GM18868 (cell line): Measurements from ENCODE around the gene MORC3.
"Not testable (repeated sequence)": the region's sequence is repeated elsewhere in the genome, so short reads cannot be mapped to it uniquely, and the experiment has no call there.

Experiments
- ATAC-seq: cut with Tn5 transposase; IDR thresholded peaks from one replicate; pipeline ENCODE4 v1.9.1; 2021; ENCODE audit warnings: mild to moderate bottlenecking, moderate library complexity; ENCODE audit not compliant: unreplicated experiment

Gene MORC3

GRCh38 chr21:36323032-36323431, 3.0 kb downstream of the MORC3 start:
- ATAC-seq: no peak

- no peak for ATAC-seq
Observed at GRCh38 chr21:36325373-36326010, 5.5 kb downstream of the MORC3 start.

- peak; percentile 66 for ATAC-seq
Observed at GRCh38 chr21:36330904-36331303, 10.9 kb downstream of the MORC3 start.

- ATAC-seq: no peak
Observed at GRCh38 chr21:36337099-36337509, 17.1 kb downstream of the MORC3 start.

- ATAC-seq: no peak
Observed at GRCh38 chr21:36338975-36339374, 19.0 kb downstream of the MORC3 start.

GRCh38 chr21:36342581-36342980, 22.6 kb downstream of the MORC3 start:
- ATAC-seq: not testable (repeated sequence)

GRCh38 chr21:36344931-36345330, 24.9 kb downstream of the MORC3 start:
- ATAC-seq: no peak

- ATAC-seq: no peak
Observed at GRCh38 chr21:36347278-36347961, 27.4 kb downstream of the MORC3 start.

GRCh38 chr21:36347962-36348328, 27.9 kb downstream of the MORC3 start:
- no peak for ATAC-seq

GRCh38 chr21:36349315-36349714, 29.3 kb downstream of the MORC3 start:
- ATAC-seq: no peak

GRCh38 chr21:36350282-36350910, 30.4 kb downstream of the MORC3 start:
- ATAC-seq: no peak

- ATAC-seq: no peak
Observed at GRCh38 chr21:36354918-36355680, 35.1 kb downstream of the MORC3 start.

- ATAC-seq: no peak
Observed at GRCh38 chr21:36355868-36356267, 35.9 kb downstream of the MORC3 start.

- ATAC-seq: no peak
Observed at GRCh38 chr21:36359185-36359584, 39.2 kb downstream of the MORC3 start.

- ATAC-seq: no peak
Observed at GRCh38 chr21:36369064-36369685, 49.2 kb downstream of the MORC3 start.

GRCh38 chr21:36375994-36376393, 56.0 kb downstream of the MORC3 start:
- ATAC-seq: no peak

- no peak for ATAC-seq
Observed at GRCh38 chr21:36377391-36377842, 57.4 kb downstream of the MORC3 start.

- no peak for ATAC-seq
Observed at GRCh38 chr21:36379251-36379650, 59.3 kb downstream of the MORC3 start.

- ATAC-seq: no peak
Observed at GRCh38 chr21:36381841-36382589, 62.0 kb downstream of the MORC3 start.

- not testable (repeated sequence) for ATAC-seq
Observed at GRCh38 chr21:36382722-36383121, 62.7 kb downstream of the MORC3 start.
